EL (cell line): Measurements from ENCODE around the gene SLC25A6.
"Not testable (repeated sequence)": the region's sequence is repeated elsewhere in the genome, so short reads cannot be mapped to it uniquely, and the experiment has no call there.

ENCODE experiments used
- DNase-seq: peaks from one replicate; pipeline ENCODE4 v3.0.0-alpha.2; 2016

SLC25A6 gene

DNA sequence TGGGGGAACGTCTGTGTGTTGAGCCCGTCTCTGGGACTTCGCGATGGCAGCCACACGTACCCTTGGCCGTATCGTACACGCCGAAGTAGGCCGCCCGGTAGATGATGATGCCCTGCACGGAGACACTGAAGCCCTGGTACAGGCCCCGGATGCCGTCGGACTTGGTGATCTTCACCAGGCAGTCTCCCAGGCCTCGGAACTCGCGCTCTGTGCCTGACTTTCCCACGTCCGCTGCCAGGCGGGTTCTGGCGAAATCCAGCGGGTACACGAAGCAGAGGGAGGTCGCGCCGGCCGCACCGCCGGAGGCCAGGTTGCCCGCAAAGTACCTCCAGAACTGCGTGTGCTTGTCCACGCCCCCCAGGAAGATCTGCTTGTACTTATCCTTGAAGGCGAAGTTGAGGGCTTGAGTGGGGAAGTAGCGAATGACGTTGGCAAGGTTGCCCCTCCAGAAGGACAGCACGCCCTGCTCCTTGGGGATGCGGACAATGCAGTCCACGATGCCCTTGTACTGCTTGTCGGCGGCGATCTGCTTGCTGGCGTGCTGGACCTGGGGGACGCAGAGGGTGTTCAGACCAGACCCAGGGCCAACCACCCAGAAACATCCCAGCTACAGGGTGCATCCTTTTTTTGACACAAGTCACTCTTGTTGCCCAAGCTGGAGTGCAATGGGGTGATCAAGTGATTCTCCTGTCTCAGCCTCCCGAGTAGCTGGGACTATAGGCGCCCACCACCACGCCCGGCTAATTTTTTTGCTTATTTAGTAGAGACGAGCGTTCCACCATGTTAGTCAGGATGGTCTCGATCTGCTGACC is 2.5 kb downstream of the SLC25A6 start:
- no peak for DNase-seq

DNA sequence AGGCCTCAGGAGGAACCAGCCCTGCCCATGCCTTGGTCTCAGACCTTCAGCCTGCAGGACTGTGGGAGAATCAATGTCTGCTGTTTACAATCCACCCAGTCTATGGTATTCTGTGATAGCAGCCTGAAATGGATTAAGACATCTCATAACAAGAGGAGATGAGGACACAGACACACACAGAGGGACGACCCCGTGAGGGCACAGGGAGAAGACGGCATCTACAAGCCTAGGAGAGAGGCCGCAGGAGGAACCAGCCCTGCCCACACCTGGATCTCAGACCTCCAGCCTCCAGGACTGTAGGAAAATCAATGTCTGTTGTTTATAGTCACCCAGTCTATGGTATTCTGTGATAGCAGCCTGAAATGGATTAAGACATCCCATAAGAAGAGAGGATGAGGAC is 3.3 kb downstream of the SLC25A6 start:
- no peak for DNase-seq

DNA sequence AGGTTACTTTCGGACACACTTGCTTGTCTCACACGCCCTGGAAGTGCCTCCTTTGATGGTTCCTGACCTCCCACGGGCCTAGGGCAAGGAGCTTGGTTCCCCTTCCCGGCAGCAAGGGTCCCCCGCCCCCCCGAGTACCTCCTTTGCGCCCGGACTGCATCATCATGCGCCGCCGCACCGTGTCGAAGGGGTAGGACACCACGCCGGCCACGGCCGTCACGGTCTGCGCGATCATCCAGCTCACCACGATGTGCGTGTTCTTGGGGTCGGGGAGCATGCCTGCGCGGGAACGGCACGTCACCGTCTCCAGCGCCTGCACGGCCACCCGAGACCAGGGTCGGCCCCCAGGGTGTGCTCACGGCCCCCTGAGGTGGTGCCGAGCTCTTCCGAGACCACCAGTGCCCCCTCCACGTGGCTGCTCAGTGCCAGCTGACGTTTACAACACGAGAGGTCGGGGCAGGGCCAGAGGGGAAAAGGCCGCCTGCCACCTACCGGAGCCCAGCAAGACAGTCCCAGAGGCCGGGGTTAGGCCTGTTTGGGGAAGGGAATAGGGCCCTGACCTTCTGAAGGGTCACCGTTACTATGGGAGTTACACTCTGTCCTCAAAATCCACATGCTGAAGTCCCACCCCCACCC is 4.7 kb downstream of the SLC25A6 start:
- no peak for DNase-seq

DNA sequence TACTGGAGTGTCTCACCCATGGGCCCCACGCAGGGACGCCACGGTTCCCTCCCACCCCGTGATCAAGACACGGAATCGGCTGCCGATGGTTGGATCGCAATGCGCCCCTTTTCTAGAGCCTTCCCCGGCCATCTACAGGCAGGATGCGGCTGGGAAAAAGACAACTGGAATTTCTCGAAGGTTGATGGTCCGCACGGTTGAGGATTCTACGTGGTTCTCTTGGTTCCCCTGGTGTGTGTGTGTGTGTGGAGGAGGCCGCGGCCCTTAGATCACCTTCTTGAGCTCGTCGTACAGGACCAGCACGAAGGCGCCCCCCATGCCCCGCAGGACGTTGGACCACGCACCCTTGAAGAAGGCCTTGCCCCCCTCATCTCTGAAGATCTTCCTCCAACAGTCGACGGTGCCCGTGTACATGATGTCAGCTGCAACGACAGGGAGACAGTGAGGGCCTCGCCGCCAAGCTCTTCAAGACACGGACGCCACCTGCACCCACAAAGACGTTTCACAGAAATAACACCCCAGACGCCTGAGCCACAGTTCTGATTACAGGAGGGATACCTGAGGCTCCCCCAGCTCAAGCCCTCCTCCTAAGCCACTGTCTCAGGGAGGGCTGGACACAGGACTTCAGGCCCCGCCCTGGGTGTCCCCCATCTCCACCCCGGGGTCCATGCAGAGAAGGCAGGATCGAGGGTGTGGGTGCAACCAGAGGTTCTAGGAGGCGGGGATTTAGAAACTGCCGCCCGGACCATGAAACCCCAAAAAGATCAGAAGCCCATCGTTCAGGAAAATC is 5.4 kb downstream of the SLC25A6 start:
- DNase-seq, result no peak

DNA sequence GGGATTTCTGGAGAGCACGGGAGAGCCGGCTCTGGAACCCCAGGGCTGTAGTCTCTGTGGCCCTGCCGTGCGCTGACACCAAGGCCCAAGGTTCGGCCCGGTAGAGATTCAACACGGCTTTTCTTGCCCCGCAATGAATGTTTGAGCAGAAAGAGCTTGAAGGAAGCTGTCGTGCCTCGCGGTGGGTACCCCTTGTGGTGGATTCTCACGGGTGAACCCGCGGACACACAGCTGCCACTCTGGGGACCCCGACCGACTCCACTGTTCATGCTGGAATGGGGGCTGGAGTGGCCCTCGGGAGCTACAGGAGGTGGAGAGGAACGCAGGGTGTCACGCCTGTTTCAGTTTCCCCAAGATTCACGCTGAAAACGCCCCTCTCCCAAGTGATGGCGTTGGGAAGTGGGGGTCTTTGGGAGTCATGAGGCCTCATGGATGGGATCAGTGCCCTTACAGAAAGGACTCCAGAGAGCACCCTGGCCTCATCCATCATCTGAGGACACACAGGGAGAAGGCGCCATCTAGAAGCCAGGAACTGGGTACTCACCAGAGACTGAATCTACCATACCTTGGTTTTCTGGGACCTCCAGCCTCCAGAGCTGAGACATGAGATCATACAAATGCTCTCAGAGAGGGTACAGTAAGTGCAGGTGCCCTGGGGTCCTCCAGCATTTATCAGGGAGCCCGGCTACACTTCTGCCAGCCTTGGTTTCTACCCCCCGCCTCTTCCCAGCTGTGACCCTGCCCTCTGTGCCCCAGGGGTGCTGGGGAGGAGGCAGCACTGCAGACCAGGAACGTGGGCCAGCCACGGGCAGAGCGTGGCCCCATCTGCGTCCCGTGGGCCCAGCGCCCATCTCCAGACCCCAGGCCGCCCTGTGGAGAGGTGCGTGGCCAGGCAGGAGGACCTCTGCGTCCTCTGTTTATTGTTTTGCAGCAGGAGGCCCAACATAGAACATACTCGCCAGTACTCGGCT is 6.4 kb downstream of the SLC25A6 start:
- DNase-seq, result no peak

GRCh38 chrX:1384658-1385252 is 7.2 kb downstream of the SLC25A6 start:
- DNase-seq, result no peak

DNA sequence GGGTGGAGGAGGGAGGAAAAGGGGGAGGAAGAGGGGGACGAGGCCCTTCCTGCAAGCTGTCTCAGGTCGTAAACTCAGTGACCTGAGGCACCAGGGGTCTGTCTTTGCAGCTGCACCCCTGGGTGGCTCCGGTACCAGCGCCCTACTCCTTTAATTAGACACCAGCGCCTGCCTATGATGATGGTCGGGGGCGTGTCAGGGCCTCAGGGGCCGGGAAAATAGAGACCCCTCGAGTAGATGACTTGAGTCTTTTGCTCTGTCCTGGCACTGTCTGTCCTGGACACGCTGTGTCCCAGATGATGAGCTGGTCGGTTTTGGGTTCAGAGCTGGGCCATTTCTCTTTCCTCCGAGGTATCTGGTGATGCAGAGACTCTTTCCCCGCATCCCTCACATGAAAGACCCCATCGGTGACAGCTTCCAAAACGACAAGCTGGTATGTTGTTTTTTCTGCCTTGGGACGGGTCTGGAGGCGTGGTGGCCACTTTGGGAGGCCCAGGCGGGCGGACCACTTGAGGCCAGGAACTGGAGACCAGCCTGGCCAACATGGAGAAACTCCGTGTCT is 11.2 kb downstream of the SLC25A6 start:
- DNase-seq, result peak; percentile 32

DNA sequence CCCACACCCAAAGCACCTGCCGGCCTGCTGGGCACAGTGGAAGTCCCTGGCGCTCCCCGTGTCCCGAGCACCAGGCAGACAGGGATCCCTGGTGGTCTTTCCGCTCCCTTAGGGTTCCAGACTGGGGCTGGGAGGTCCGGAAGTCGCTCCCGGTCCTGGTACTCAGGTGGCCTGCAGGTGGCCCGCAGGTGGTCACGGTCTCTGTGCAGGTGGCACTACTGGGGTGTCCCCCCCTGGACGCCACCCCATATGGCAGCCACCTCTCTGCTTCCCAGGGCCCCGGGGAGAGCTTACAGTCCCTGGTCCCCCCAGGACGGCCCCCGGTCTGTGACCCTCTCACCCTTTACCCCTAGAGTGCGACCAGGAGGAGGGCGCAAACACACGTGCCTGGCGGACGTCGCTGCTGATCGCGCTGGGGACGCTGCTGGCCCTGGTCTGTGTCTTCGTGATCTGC is 13.6 kb downstream of the SLC25A6 start:
- DNase-seq, result no peak

GRCh38 chrX:1368385-1368698 is 23.6 kb downstream of the SLC25A6 start:
- DNase-seq, result no peak

GRCh38 chrX:1366363-1366762 is 25.6 kb downstream of the SLC25A6 start:
- not testable (repeated sequence) for DNase-seq

DNA sequence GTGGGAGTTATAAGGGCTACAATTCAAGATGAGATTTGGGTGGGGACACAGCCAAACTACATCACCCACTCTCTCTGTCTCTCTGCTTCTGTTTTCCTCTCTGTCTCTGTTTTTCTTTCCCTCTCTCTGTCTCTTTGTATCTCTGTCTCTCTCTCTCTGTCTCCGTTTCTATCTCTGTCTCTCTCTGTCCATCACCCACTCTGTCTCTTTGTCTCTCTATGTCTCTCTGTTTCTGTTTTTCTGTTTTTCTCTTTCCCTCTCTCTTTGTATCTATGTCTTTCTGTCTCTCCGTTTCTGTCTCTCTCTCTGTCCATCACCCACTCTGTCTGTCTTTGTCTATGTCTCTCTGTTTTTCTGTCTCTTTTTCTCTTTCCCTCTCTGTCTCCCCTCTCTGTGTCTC is 30.0 kb downstream of the SLC25A6 start:
- no peak for DNase-seq

DNA sequence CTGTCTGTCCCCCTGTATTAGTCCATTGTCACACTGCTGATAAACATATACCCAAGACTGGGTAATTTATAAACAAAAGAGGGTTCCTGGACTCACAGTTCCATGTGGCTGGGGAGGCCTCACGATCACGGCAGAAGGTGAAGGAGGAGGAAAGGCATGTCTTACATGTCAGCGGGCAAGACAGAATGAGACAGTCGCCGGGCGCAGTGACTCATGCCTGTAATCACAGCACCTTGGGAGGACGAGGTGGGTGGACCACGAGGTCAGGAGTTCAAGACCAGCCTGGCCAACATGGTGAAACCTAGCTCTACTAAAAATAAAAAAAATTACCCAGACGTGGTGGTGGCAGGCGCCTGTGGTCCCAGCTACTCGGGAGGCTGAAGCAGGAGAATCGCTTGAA is 30.6 kb downstream of the SLC25A6 start:
- peak; percentile 31 for DNase-seq

GRCh38 chrX:1360171-1360570 is 31.7 kb downstream of the SLC25A6 start:
- DNase-seq, result no peak

- DNase-seq, result no peak
Measured at GRCh38 chrX:1359477-1359873, 32.4 kb downstream of the SLC25A6 start.

- no peak for DNase-seq
Measured at GRCh38 chrX:1358793-1359476, 33.0 kb downstream of the SLC25A6 start.

DNA sequence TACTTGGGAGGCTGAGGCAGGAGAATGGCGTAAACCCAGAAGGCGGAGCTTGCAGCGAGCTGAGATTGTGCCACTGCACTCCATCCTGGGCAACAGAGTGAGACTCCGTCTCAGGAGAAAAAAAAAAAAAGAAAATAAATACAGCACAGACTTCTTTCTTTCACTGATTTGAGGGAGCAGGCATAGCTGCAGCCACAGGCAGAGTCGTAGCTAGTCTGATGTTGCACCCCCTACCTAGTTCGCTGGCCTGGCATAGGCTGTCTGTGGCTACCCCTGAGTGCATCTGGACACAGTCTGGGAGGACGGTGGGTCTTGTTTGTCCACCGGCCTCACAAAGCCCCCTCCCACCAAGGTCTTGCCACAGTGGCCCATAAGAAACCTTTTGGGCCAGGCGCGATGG is 33.9 kb downstream of the SLC25A6 start:
- DNase-seq, result no peak

GRCh38 chrX:1355131-1356046 is 36.5 kb downstream of the SLC25A6 start:
- DNase-seq, result no peak

DNA sequence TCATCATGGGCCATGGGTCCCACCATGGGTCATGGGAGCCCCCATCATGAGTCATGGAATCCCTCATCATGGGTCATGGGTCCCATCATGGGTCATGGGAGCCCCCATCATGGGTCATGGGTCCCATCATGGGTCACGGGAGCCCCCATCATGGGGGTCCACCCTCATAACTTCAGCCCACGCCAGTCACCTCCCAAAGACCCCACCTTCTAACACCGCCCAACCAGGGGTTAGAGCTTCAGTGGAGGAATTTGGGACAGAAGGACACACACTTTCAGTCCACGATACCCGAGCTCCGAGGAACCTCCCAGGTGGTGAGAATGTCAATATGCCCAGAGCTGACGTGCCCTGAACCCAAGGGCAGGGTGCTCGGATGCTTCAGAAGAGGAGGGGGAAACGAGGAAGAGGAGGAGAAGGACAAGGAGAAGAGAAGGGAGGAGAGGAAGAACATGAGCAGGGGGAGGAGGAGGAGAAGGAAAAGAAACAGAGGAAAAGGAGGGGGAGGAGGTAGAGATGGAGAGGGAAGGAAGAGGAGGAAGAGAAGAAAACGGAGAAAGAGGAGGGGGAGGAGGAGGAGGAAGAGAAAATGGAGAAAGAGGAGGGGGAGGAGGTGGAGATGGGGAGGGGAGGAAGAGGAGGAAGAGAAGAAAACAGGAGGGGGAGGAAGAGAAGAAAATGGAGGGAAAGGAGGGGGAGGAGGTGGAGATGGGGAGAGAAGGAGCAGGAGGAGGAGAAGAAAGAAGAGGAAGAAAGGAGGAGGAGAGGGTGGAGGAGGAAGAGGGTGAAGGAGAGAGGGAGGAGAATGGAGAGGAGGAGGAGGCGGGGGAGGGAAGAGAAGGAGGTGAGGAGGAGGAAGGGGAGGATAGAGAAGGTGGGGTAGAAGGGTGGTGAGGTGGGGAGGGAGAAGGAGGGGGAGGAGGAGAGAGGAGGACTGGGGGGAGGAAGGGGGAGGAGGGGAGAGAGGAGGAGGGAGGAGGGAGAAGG is 37.6 kb downstream of the SLC25A6 start:
- no peak for DNase-seq
